ENCODE results near the gene ERGIC1.
"Not testable (repeated sequence)": the region's sequence is repeated elsewhere in the genome, so short reads cannot be mapped to it uniquely, and the experiment has no call there.

The ERGIC1 gene

DNA sequence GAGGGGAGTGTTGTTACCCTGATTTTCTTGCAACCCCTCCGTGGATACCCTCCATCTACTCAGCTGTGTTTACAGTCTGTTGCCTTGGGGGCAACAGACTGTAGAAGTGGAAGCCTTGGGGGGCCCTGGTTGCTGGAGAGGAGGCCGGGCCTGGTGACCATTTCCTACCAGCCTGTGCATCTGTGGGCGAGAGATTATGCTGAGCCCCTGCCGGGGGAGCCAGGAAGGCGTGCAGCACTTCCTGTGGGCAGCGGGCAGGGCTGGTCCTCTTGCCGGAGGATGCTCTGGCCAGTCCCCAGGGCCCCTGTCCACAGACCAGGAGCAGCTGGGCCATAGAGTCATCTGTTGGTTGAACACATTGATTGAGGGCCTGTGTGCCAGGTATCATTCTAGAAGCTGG, 11.1 kb downstream of the ERGIC1 start:
- H3K27me3 ChIP-seq (replicated peaks; ENCODE audit: control insufficient read depth, insufficient read depth, low read length) = no peaks in the 10 kb centered on the region
- H3K36me3 ChIP-seq (ENCODE audit: control insufficient read depth, insufficient read depth, low read length) = peaks cover 3% of the 10 kb centered on the region
- TF ChIP-seq, protein P1, sequence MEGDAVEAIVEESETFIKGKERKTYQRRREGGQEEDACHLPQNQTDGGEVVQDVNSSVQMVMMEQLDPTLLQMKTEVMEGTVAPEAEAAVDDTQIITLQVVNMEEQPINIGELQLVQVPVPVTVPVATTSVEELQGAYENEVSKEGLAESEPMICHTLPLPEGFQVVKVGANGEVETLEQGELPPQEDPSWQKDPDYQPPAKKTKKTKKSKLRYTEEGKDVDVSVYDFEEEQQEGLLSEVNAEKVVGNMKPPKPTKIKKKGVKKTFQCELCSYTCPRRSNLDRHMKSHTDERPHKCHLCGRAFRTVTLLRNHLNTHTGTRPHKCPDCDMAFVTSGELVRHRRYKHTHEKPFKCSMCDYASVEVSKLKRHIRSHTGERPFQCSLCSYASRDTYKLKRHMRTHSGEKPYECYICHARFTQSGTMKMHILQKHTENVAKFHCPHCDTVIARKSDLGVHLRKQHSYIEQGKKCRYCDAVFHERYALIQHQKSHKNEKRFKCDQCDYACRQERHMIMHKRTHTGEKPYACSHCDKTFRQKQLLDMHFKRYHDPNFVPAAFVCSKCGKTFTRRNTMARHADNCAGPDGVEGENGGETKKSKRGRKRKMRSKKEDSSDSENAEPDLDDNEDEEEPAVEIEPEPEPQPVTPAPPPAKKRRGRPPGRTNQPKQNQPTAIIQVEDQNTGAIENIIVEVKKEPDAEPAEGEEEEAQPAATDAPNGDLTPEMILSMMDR (IDR thresholded peaks at IDR 0.05; ENCODE audit: insufficient read depth, low read length, poor library complexity, severe bottlenecking) = no peak
- no peak for DNase-seq (ENCODE audit: extremely low read depth, insufficient read length)
- H3K4me3 ChIP-seq (replicated peaks; ENCODE audit: low read depth, low read length) = no peak overlapping the region

DNA sequence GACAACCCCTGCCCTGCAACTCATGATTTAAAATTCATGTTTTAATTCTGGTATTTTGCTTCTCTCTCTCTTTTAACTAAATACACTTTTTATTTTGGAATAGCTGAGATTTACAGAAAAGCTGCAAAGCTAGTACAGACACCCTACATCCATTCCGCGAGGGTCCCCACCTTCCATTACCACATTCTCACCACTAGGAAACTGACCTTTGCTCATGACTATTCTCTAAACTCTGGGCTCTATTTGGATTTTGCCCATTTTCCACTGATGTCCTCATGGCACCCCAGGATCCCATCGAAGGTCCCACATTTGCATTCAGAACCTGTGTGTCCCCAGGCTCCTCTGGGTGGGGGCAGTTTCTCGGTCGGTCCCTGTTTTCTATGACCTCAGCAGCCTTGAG, 11.5 kb downstream of the ERGIC1 start:
- no peak for DNase-seq (ENCODE audit: extremely low read depth, insufficient read length)
- Histone ChIP-seq H3K27me3 (replicated peaks; ENCODE audit: control insufficient read depth, insufficient read depth, low read length) (no peaks in the 10 kb centered on the region), H3K36me3 (ENCODE audit: control insufficient read depth, insufficient read depth, low read length) (peaks cover 3% of the 10 kb centered on the region), H3K4me3 (replicated peaks; ENCODE audit: low read depth, low read length) (no peak overlapping the region)
- TF ChIP-seq, protein P1 (IDR thresholded peaks at IDR 0.05; ENCODE audit: insufficient read depth, low read length, poor library complexity, severe bottlenecking) = no peak

DNA sequence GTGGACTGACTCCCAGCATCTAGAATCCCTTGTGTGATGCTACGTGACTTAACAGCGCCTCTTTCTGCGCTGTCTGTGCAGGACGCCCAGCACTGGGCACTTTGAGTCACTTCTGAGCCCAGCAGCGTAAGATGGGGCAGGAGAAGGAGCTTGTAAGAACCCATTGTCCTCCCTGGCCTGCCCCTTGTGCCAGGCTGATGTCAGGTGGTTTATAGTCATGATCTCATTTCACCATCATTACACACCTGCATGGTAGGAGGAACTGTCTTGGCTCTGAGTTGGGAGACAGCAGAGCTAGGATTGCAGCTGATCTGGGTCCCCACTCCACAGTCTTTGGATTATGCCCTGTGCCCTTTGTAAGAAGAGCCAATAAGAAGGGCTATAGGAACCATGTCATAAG, 12.2 kb downstream of the ERGIC1 start:
- no peak for DNase-seq (ENCODE audit: extremely low read depth, insufficient read length)
- TF ChIP-seq, protein P1 (IDR thresholded peaks at IDR 0.05; ENCODE audit: insufficient read depth, low read length, poor library complexity, severe bottlenecking) = no peak

DNA sequence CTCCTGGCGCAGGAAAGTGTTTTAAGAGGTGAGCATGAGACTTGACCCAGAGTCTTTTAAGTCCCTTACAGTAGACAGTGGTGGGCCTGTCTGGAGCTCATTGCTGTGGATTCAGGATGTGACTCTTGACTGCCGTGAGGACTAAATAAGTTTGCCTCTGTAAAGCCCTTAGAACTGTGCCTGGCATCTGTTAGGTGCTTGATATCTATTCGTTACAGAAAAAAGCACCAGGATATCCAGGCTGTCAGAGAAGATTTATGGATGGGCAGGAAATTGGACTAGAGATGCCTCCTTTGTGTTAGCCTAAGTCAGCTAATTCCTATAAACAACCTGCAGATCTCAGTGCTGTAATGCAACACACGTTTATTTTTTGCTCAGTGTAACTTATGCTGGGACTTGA, 12.6 kb downstream of the ERGIC1 start:
- Histone ChIP-seq H3K4me3 (replicated peaks; ENCODE audit: low read depth, low read length) (no peak overlapping the region), H3K36me3 (ENCODE audit: control insufficient read depth, insufficient read depth, low read length) (peaks cover 3% of the 10 kb centered on the region), H3K27me3 (replicated peaks; ENCODE audit: control insufficient read depth, insufficient read depth, low read length) (no peaks in the 10 kb centered on the region)
- TF ChIP-seq, protein P1 (IDR thresholded peaks at IDR 0.05; ENCODE audit: insufficient read depth, low read length, poor library complexity, severe bottlenecking) = no peak
- no peak for DNase-seq (ENCODE audit: extremely low read depth, insufficient read length)

More for the DNA sequence above, 12.2 kb downstream of the ERGIC1 start:
- Histone ChIP-seq H3K4me3 (replicated peaks; ENCODE audit: low read depth, low read length) (no peak overlapping the region), H3K36me3 (ENCODE audit: control insufficient read depth, insufficient read depth, low read length) (peaks cover 3% of the 10 kb centered on the region), H3K27me3 (replicated peaks; ENCODE audit: control insufficient read depth, insufficient read depth, low read length) (no peaks in the 10 kb centered on the region)

DNA sequence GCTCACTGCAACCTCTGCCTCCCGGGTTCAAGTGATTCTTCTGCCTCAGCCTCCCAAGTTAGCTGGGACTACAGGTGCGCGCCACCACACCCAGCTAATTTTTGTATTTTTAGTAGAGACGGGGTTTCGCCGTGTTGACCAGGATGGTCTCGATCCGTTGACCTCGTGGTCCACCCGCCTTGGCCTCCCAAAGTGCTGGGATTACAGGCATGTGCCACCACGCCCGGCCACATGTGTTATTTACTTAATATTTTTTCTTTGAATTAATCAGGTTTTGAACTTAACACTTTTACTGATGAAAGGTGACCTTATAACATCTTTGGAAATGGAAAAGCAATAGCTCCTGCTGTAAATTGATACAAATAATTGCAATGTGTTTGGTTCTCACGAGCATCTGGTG, 13.5 kb downstream of the ERGIC1 start:
- not testable (repeated sequence) for H3K27me3 ChIP-seq (replicated peaks; ENCODE audit: control insufficient read depth, insufficient read depth, low read length); H3K36me3 ChIP-seq (ENCODE audit: control insufficient read depth, insufficient read depth, low read length); DNase-seq (ENCODE audit: extremely low read depth, insufficient read length); H3K4me3 ChIP-seq (replicated peaks; ENCODE audit: low read depth, low read length)

DNA sequence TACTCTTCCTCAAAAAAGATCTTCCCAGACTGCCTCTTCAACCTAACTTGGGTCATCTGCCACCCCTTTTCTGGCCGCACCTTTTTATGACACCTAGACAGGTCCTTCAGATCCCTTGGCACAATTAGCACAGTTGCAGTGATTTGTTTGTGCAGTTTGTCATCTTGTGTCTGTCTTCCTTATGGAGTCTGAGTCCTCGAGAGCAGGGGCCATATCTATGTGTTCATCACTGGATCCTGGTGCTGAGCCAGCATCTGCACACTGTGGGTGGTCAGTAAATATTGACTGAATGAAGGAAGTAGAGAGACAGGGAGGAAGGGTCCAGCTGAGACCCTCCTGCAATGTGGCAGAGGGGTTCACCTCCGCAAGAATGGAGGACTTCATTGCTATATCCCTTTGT, 14.4 kb downstream of the ERGIC1 start:
- Histone ChIP-seq H3K36me3 (ENCODE audit: control insufficient read depth, insufficient read depth, low read length) (peaks cover 3% of the 10 kb centered on the region), H3K27me3 (replicated peaks; ENCODE audit: control insufficient read depth, insufficient read depth, low read length) (no peaks in the 10 kb centered on the region), H3K4me3 (replicated peaks; ENCODE audit: low read depth, low read length) (no peak overlapping the region)
- no peak for DNase-seq (ENCODE audit: extremely low read depth, insufficient read length)
- TF ChIP-seq, protein P1 (IDR thresholded peaks at IDR 0.05; ENCODE audit: insufficient read depth, low read length, poor library complexity, severe bottlenecking) = no peak
